HG03558 (cell line): ENCODE data around the gene SIGLEC11.

Source experiments
- ATAC-seq: cut with Tn5 transposase; IDR thresholded peaks from one replicate; pipeline ENCODE4 v1.9.1; 2021; ENCODE audit warnings: moderate number of reproducible peaks; ENCODE audit not compliant: unreplicated experiment; ENCODE audit errors: extremely low read depth

Gene SIGLEC11

GRCh38 chr19:49908480-49909420, 52.2 kb downstream of the SIGLEC11 start:
- ATAC-seq, result no peak

- ATAC-seq, result no peak
These were observed 53.1 kb downstream of the SIGLEC11 start for GRCh38 chr19:49907745-49908446.

DNA sequence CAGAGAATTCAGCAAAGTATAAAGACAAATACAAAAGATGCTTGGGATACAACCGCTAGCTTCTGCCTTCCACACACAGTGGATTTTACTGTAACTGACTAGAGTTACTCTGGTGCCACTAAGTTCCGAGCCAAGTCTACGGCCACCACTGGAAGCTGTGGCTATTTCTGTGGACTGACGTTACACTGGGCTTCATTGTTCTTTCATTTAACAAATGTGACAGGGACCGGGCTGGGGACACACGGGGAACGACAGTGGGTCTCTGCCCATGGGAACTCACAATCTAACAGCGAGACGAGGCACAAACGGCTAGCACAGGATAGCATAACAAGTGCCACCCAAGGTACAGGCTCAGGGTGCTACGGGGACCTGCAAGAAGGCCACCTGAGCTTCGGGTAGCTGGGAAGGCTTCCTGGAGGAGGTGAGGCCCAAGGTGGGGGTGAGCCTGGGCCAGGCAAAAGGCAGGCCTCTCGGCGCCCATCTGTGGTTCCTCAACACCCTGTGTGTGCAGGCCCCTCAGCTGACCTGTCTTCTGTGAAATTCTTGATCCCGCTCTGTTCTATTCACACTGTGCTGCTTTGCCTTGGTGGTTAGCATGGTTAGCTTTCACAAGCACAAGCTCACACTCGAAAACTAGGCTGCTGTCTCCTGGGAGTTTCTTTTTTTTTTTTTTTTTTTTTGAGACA, 54.0 kb downstream of the SIGLEC11 start:
- ATAC-seq, result no peak

- ATAC-seq, result no peak
These were observed 56.8 kb downstream of the SIGLEC11 start for GRCh38 chr19:49904136-49904535.
